Common myeloid progenitor, CD34-positive (primary cell): ENCODE data around the gene LHFPL6.

Experiments
- CTCF ChIA-PET: fragments of 350-600 bp; sonication (Branson Sonifier 250); formaldehyde crosslinking; loops from one replicate; lab custom pipeline; 2021; ENCODE audit warnings: antibody characterized with exemption; lab: Charles Lee
- POLR2A ChIA-PET: fragments of 350-600 bp; sonication (Branson Sonifier 250); formaldehyde crosslinking; loops from one replicate; lab custom pipeline; 2021; ENCODE audit warnings: antibody characterized with exemption; lab: Charles Lee
- DNase-seq, 3 donors: peaks; one replicate each; pipeline versions ENCODE4 v3.0.0 to v3.0.0-alpha.2; 2013
- H3K27ac ChIP-seq, 2 experiments: 1 replicate in 1 of 2; 2 replicates in 1 of 2; pipeline ENCODE4 v1.7.0; 2013; ENCODE audit warnings: inconsistent platforms in 2 of 2, low read length in 2 of 2, mild to moderate bottlenecking in 2 of 2, low read depth in 1 of 2, moderate library complexity in 1 of 2; ENCODE audit not compliant: severe bottlenecking in 2 of 2, insufficient read depth in 1 of 2, poor library complexity in 1 of 2
- H3K27me3 ChIP-seq, 5 experiments: replicated peaks in 2 of 5; 1 replicate in 3 of 5; 2 replicates in 2 of 5; pipeline versions ENCODE4 v1.6.1 to v1.7.0; 2013; ENCODE audit warnings: low read length in 4 of 5, mild to moderate bottlenecking in 2 of 5, moderate library complexity in 2 of 5, inconsistent platforms in 1 of 5; ENCODE audit not compliant: insufficient read depth in 5 of 5, control insufficient read depth in 4 of 5
- H3K36me3 ChIP-seq, 4 experiments: 1 replicate in 2 of 4; 2 replicates in 2 of 4; pipeline versions ENCODE4 v1.6.1 to v1.7.0; 2013; ENCODE audit warnings: low read length in 3 of 4, control low read depth in 1 of 4, mild to moderate bottlenecking in 1 of 4; ENCODE audit not compliant: control insufficient read depth in 4 of 4, insufficient read depth in 4 of 4
- H3K4me1 ChIP-seq, 4 experiments: 1 replicate in 3 of 4; 2 replicates in 1 of 4; pipeline versions ENCODE4 v1.6.1 to v1.7.1; 2013; ENCODE audit warnings: low read length in 3 of 4, mild to moderate bottlenecking in 3 of 4, control low read depth in 1 of 4, inconsistent platforms in 1 of 4, moderate library complexity in 1 of 4; ENCODE audit not compliant: control insufficient read depth in 4 of 4, insufficient read depth in 4 of 4; ENCODE audit errors: control extremely low read depth in 1 of 4
- H3K4me3 ChIP-seq, 7 experiments: 1 replicate in 4 of 7; 2 replicates in 3 of 7; pipeline versions ENCODE4 v1.5.1 to v1.7.0; 2013; ENCODE audit warnings: mild to moderate bottlenecking in 7 of 7, low read length in 6 of 7, moderate library complexity in 6 of 7, inconsistent platforms in 2 of 7, low read depth in 2 of 7, control low read depth in 1 of 7; ENCODE audit not compliant: insufficient read depth in 4 of 7, control insufficient read depth in 1 of 7; ENCODE audit errors: extremely low read depth in 1 of 7
- H3K9me3 ChIP-seq, 5 experiments: 1 replicate in 4 of 5; 2 replicates in 1 of 5; pipeline versions ENCODE4 v1.6.1 to v1.7.1; 2013; ENCODE audit warnings: low read length in 4 of 5, mild to moderate bottlenecking in 2 of 5, inconsistent platforms in 1 of 5, low read depth in 1 of 5, moderate library complexity in 1 of 5; ENCODE audit not compliant: control insufficient read depth in 4 of 5, insufficient read depth in 2 of 5; ENCODE audit errors: control extremely low read depth in 1 of 5
- WGBS: methylation state at CpG from one replicate; pipeline ENCODE4 v1.1.5; 2013; ENCODE audit not compliant: insufficient coverage; 5-methylcytosine and 5-hydroxymethylcytosine counted together

The LHFPL6 gene

GRCh38 chr13:39557285-39557955 is 45.6 kb downstream of the LHFPL6 start:
- H3K4me1 ChIP-seq: no peaks in the 10 kb centered on the region
- H3K4me3 ChIP-seq: no peak overlapping the region
- H3K27ac ChIP-seq: no peak overlapping the region
- no peaks in the 10 kb centered on the region for H3K36me3 ChIP-seq
- POLR2A ChIA-PET: no interaction called here
- WGBS: 94% methylated on average over 9 of the region's 12 CpGs
- H3K9me3 ChIP-seq: no peaks in the 10 kb centered on the region
- CTCF ChIA-PET: no interaction called here
- no peaks in the 10 kb centered on the region for H3K27me3 ChIP-seq
- DNase-seq: no peak

- no CpG with 5 or more reads among the region's 1 CpG for WGBS
- Histone ChIP-seq H3K4me3 (no peak overlapping the region), H3K9me3 (no peaks in the 10 kb centered on the region), H3K4me1 (no peaks in the 10 kb centered on the region), H3K27me3 (no peaks in the 10 kb centered on the region), H3K36me3 (no peaks in the 10 kb centered on the region), H3K27ac (no peak overlapping the region)
- POLR2A ChIA-PET: no interaction called here
- CTCF ChIA-PET: no interaction called here
- no peak for DNase-seq
Measured at GRCh38 chr13:39556866-39557265, 46.1 kb downstream of the LHFPL6 start.

GRCh38 chr13:39554371-39554770 is 48.6 kb downstream of the LHFPL6 start:
- no peaks in the 10 kb centered on the region for H3K36me3 ChIP-seq
- H3K4me1 ChIP-seq: no peaks in the 10 kb centered on the region
- H3K27me3 ChIP-seq: no peaks in the 10 kb centered on the region
- peaks cover 0 to 4% (median 2%) of the 10 kb centered on the region in 5 experiments for H3K9me3 ChIP-seq
- no peak overlapping the region for H3K4me3 ChIP-seq
- H3K27ac ChIP-seq: no peak overlapping the region
- POLR2A ChIA-PET: no interaction called here
- no peak for DNase-seq
- 100% methylated on average over 3 of the region's 3 CpGs for WGBS
- CTCF ChIA-PET: interaction anchor here (1.1 kb wide), 1 partner anchor 62 kb away, joined by 3 read pairs; no protein-coding TSS in a partner anchor

- Histone ChIP-seq H3K4me1 (no peaks in the 10 kb centered on the region), H3K27ac (no peak overlapping the region), H3K27me3 (no peaks in the 10 kb centered on the region), H3K36me3 (no peaks in the 10 kb centered on the region), H3K9me3 (peaks cover 0 to 4% (median 2%) of the 10 kb centered on the region in 5 experiments), H3K4me3 (no peak overlapping the region)
- CTCF ChIA-PET: no interaction called here
- no peak for DNase-seq
- WGBS: 100% methylated on average over 1 of the region's 2 CpGs
- POLR2A ChIA-PET: no interaction called here
Measured at GRCh38 chr13:39552246-39552645, 50.7 kb downstream of the LHFPL6 start.

GRCh38 chr13:39550931-39551330 is 52.1 kb downstream of the LHFPL6 start:
- DNase-seq: no peak
- Histone ChIP-seq H3K36me3 (no peaks in the 10 kb centered on the region), H3K9me3 (peaks cover 0 to 4% (median 2%) of the 10 kb centered on the region in 5 experiments), H3K27ac (no peak overlapping the region), H3K27me3 (no peaks in the 10 kb centered on the region), H3K4me1 (no peaks in the 10 kb centered on the region), H3K4me3 (no peak overlapping the region)
- CTCF ChIA-PET: no interaction called here
- POLR2A ChIA-PET: no interaction called here

- ChIA-PET CTCF (interaction anchor here (0.6 kb wide), 1 partner anchor 124 kb away, joined by 3 read pairs; no protein-coding TSS in a partner anchor), POLR2A (no interaction called here)
- Histone ChIP-seq H3K36me3 (no peaks in the 10 kb centered on the region), H3K4me3 (no peak overlapping the region), H3K4me1 (no peaks in the 10 kb centered on the region), H3K27me3 (no peaks in the 10 kb centered on the region), H3K9me3 (peaks cover 0 to 4% (median 2%) of the 10 kb centered on the region in 5 experiments), H3K27ac (no peak overlapping the region)
- no peak for DNase-seq
Measured at GRCh38 chr13:39547108-39547507, 55.9 kb downstream of the LHFPL6 start.

- ChIA-PET POLR2A (interaction anchor here (0.6 kb wide), 1 partner anchor 53 kb away, joined by 3 read pairs; no protein-coding TSS in a partner anchor), CTCF (no interaction called here)
- H3K9me3 ChIP-seq: no peaks in the 10 kb centered on the region
- DNase-seq: no peak
- H3K27ac ChIP-seq: no peak overlapping the region
- WGBS: 89% methylated on average over 1 of the region's 2 CpGs
- H3K4me1 ChIP-seq: no peaks in the 10 kb centered on the region
- H3K27me3 ChIP-seq: no peaks in the 10 kb centered on the region
- H3K36me3 ChIP-seq: no peaks in the 10 kb centered on the region
- H3K4me3 ChIP-seq: no peak overlapping the region
Measured at GRCh38 chr13:39542361-39542760, 60.6 kb downstream of the LHFPL6 start.
